Measurements from ENCODE around the gene INTS2. TPM values are rescaled to one million over a fixed set of nuclear protein-coding genes. Genes with fewer than 3 reads are reported as not detected.

INTS2 gene
- total RNA-seq, 1 donor from 2014 or later = 12.7 TPM

DNA sequence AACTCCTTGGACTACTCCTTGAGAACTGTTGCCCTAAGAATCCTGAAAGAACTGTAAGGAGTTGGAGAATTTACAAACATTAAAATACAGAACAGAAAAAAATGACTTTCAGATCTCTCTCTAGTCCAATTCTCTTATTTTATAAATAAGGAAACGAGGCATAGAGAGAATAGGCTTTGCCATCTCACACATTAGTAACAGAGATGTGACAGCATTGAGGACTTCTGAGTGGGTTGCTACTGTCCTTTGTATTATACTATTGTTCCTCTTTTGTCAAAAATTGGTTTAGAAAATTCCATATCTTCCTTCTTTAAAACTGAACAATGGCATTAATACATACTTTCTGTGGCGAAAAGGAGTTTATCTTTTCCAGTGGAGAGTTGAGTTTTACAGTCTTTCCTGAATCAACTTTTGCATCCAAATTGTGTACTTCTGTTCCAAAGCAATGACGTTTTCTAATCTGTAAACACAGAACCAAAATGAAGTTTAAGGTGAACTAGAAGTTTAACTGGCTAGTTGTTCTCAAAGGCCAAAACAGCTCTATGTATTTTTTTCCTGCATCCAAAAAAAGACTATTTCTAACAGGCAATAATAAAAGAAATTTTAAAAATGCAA lies 80.9 kb downstream of the INTS2 start:
- Histone ChIP-seq H3K9me3 (no peaks in the 10 kb centered on the region), H3K27ac (no peak overlapping the region), H3K4me3 (no peak overlapping the region), H3K4me1 (no peaks in the 10 kb centered on the region), H3K36me3 (no peaks in the 10 kb centered on the region), H3K27me3 (ENCODE audit: low read depth) (no peaks in the 10 kb centered on the region)
- ATAC-seq = no peak
- TF ChIP-seq, protein P1, sequence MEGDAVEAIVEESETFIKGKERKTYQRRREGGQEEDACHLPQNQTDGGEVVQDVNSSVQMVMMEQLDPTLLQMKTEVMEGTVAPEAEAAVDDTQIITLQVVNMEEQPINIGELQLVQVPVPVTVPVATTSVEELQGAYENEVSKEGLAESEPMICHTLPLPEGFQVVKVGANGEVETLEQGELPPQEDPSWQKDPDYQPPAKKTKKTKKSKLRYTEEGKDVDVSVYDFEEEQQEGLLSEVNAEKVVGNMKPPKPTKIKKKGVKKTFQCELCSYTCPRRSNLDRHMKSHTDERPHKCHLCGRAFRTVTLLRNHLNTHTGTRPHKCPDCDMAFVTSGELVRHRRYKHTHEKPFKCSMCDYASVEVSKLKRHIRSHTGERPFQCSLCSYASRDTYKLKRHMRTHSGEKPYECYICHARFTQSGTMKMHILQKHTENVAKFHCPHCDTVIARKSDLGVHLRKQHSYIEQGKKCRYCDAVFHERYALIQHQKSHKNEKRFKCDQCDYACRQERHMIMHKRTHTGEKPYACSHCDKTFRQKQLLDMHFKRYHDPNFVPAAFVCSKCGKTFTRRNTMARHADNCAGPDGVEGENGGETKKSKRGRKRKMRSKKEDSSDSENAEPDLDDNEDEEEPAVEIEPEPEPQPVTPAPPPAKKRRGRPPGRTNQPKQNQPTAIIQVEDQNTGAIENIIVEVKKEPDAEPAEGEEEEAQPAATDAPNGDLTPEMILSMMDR (IDR thresholded peaks at IDR 0.05) = no peak
- intact Hi-C loops (cut with DNase I) = no loop called here
- no peak for DNase-seq

GRCh38 chr17:61846088-61846487 lies 81.7 kb downstream of the INTS2 start:
- intact Hi-C loops (cut with DNase I) = no loop called here
- Histone ChIP-seq H3K9me3 (no peaks in the 10 kb centered on the region), H3K36me3 (no peaks in the 10 kb centered on the region), H3K4me3 (no peak overlapping the region), H3K27ac (no peak overlapping the region), H3K27me3 (ENCODE audit: low read depth) (no peaks in the 10 kb centered on the region), H3K4me1 (no peaks in the 10 kb centered on the region)
- no peak for DNase-seq
- ATAC-seq = no peak
- TF ChIP-seq, protein P1 (IDR thresholded peaks at IDR 0.05) = no peak

DNA sequence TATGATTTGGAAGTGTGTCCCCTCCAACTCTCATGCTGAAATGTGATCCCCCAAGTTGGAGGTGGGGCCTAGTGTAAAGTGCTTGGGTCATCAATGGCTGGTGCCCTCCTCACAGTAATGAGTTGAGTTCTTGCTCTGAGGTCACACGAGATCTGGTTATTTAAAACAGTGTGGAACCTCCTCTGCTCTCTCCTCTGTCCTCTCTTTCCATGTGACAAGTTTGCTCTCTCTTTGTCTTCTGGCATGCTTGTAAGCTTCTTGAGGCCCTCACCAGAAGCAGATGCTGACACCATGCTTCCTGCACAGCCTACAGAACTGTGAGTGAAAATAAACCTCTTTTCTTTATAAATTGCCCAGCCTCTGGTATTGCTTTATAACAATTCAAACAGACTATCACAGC lies 84.3 kb downstream of the INTS2 start:
- Histone ChIP-seq H3K4me1 (no peaks in the 10 kb centered on the region), H3K27me3 (ENCODE audit: low read depth) (no peaks in the 10 kb centered on the region), H3K9me3 (no peaks in the 10 kb centered on the region), H3K27ac (no peak overlapping the region), H3K4me3 (no peak overlapping the region), H3K36me3 (no peaks in the 10 kb centered on the region)
- ATAC-seq (no peak), DNase-seq (no peak)
- intact Hi-C loops (cut with DNase I) = no loop called here
- TF ChIP-seq, protein P1 (IDR thresholded peaks at IDR 0.05) = no peak

- Histone ChIP-seq H3K27me3 (ENCODE audit: low read depth) (no peaks in the 10 kb centered on the region), H3K4me3 (no peak overlapping the region), H3K4me1 (no peaks in the 10 kb centered on the region), H3K36me3 (no peaks in the 10 kb centered on the region), H3K9me3 (no peaks in the 10 kb centered on the region), H3K27ac (no peak overlapping the region)
- TF ChIP-seq, protein P1 (IDR thresholded peaks at IDR 0.05) = no peak
- ATAC-seq (no peak), DNase-seq (no peak)
- intact Hi-C loops (cut with DNase I) = no loop called here
Observed at GRCh38 chr17:61842899-61843298, 84.9 kb downstream of the INTS2 start.

DNA sequence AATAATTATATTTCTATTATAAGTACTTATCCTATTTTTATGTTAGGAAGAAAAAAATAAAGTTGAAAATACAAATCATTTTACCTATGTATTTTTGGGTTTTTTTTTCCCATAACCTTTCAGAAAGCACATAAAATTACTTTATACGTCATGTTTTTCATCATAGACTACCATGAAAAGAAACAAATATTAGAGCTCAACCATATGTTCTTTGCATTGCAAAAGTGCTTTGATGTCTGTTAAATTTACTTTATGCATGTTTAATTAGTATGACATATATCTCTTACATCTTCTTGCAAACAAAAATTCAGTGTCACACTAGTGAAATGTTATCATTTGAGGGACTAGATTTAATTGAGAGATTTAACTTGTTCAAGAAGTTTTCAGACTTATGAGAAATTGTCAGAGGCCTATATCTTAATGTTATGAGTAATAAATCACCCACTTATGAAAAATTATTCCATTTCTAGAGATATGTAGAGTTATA lies 88.4 kb downstream of the INTS2 start:
- Histone ChIP-seq H3K36me3 (no peaks in the 10 kb centered on the region), H3K4me1 (no peaks in the 10 kb centered on the region), H3K27me3 (ENCODE audit: low read depth) (no peaks in the 10 kb centered on the region), H3K4me3 (no peak overlapping the region), H3K9me3 (no peaks in the 10 kb centered on the region), H3K27ac (no peak overlapping the region)
- intact Hi-C loops (cut with DNase I) = no loop called here
- DNase-seq = no peak
- TF ChIP-seq, protein P1 (IDR thresholded peaks at IDR 0.05) = no peak
- no peak for ATAC-seq
